C4-2B (cell line): ENCODE data around the gene ITPKB.

ENCODE experiments used
- ZFX ChIP-seq: fragments of 450-650 bp; IDR thresholded peaks from 2 replicates; pipeline ENCODE4 v1.6.1; 2017
- TF ChIP-seq, protein P1 (sequence below): fragments of 450-650 bp; conservative IDR thresholded peaks from 2 replicates; pipeline ENCODE4 v1.5.1; 2017; ENCODE audit warnings: mild to moderate bottlenecking

GRCh38 chr1:226691247-226691646 lies 47.8 kb downstream of the ITPKB start:
- TF ChIP-seq, protein P1, sequence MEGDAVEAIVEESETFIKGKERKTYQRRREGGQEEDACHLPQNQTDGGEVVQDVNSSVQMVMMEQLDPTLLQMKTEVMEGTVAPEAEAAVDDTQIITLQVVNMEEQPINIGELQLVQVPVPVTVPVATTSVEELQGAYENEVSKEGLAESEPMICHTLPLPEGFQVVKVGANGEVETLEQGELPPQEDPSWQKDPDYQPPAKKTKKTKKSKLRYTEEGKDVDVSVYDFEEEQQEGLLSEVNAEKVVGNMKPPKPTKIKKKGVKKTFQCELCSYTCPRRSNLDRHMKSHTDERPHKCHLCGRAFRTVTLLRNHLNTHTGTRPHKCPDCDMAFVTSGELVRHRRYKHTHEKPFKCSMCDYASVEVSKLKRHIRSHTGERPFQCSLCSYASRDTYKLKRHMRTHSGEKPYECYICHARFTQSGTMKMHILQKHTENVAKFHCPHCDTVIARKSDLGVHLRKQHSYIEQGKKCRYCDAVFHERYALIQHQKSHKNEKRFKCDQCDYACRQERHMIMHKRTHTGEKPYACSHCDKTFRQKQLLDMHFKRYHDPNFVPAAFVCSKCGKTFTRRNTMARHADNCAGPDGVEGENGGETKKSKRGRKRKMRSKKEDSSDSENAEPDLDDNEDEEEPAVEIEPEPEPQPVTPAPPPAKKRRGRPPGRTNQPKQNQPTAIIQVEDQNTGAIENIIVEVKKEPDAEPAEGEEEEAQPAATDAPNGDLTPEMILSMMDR, result no peak
- TF ChIP-seq ZFX, result no peak
